Kidney epithelial cell (primary cell): ENCODE measurements around the gene CLIC1. TPM values are rescaled to one million over a fixed set of nuclear protein-coding genes. Genes with fewer than 3 reads are reported as not detected.

Source experiments
- DNase-seq: peaks from one replicate; pipeline ENCODE4 v3.0.0-alpha.2; 2010; ENCODE audit warnings: low read depth
- H3K27me3 ChIP-seq: 2 replicates; pipeline ENCODE4 v1.6.0; 2011; ENCODE audit warnings: low read length; ENCODE audit not compliant: control insufficient read depth, insufficient read depth
- H3K36me3 ChIP-seq: 2 replicates; pipeline ENCODE4 v1.5.1; 2011; ENCODE audit warnings: low read length; ENCODE audit not compliant: control insufficient read depth, insufficient read depth
- H3K4me3 ChIP-seq: 2 replicates; pipeline ENCODE4 v1.5.1; 2011; ENCODE audit warnings: low read depth, mild to moderate bottlenecking, control low read depth, low read length
- total RNA-seq: library from RNA; depleted of rRNA; stranded (reverse); fragments of >200 nt; gene quantifications from 2 replicates; pipeline ENCODE4 v1.2.3, GENCODE V29; 2015
- TF ChIP-seq, protein P1 (sequence below): IDR thresholded peaks from 2 replicates; pipeline ENCODE4 v1.5.1; 2011; ENCODE audit warnings: mild to moderate bottlenecking, moderate library complexity, low read length, control low read depth, inconsistent platforms; ENCODE audit not compliant: insufficient read depth, poor library complexity, severe bottlenecking

The CLIC1 gene
- total RNA-seq, 1 donor from 2014 or later = 494 TPM

DNA sequence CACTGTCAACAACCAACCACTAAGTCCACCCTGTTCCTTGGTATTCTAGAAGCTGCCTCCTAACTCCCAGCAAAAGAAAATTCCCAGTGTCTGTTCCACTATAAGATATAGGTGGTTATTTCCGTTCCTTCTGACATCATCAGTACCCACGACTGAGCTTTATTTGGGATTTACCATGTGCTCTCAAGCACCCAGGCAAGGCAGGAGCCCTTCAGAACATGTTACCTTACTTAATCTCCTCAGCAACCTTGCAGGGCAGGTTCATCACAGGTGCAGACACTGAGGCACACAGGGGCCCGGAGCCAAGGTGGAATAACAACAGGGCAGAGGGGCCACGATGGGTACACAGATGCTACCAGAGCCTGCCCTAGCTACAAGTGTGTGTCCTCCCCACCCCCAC, 44.0 kb downstream of the CLIC1 start:
- no peaks in the 10 kb centered on the region for H3K36me3 ChIP-seq
- no peak for DNase-seq
- TF ChIP-seq, protein P1, sequence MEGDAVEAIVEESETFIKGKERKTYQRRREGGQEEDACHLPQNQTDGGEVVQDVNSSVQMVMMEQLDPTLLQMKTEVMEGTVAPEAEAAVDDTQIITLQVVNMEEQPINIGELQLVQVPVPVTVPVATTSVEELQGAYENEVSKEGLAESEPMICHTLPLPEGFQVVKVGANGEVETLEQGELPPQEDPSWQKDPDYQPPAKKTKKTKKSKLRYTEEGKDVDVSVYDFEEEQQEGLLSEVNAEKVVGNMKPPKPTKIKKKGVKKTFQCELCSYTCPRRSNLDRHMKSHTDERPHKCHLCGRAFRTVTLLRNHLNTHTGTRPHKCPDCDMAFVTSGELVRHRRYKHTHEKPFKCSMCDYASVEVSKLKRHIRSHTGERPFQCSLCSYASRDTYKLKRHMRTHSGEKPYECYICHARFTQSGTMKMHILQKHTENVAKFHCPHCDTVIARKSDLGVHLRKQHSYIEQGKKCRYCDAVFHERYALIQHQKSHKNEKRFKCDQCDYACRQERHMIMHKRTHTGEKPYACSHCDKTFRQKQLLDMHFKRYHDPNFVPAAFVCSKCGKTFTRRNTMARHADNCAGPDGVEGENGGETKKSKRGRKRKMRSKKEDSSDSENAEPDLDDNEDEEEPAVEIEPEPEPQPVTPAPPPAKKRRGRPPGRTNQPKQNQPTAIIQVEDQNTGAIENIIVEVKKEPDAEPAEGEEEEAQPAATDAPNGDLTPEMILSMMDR = no peak

DNA sequence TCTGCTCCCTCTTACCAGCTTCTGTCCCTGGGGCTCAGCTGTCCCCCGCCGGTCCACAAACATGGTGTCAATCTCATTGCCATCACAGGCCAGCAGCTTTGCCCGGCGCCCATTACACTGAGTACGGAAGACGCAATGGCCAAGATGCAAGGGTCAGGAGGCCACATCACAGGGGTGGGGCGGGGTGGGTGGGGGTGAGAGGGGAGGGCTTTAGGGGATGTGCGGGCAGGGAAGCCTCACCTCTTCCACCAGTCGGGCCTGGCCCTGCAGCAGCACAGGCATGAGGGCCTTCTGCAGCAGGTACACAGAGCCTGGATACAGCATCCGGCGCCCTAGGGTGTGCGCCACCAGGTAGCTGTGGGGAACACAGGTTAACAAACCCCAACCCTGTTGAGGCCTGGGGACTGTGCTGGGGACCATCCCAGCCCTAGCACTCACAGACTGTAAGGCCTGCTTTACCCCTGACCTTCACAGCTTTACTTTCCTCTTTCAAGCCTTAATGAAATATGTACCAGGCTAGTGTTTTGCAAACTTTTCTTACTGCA, 44.7 kb downstream of the CLIC1 start:
- Histone ChIP-seq H3K36me3 (no peaks in the 10 kb centered on the region), H3K4me3 (no peak overlapping the region)
- TF ChIP-seq, protein P1 = no peak

More for the DNA sequence above, 44.0 kb downstream of the CLIC1 start:
- H3K27me3 ChIP-seq = no peaks in the 10 kb centered on the region
- H3K4me3 ChIP-seq = no peak overlapping the region

DNA sequence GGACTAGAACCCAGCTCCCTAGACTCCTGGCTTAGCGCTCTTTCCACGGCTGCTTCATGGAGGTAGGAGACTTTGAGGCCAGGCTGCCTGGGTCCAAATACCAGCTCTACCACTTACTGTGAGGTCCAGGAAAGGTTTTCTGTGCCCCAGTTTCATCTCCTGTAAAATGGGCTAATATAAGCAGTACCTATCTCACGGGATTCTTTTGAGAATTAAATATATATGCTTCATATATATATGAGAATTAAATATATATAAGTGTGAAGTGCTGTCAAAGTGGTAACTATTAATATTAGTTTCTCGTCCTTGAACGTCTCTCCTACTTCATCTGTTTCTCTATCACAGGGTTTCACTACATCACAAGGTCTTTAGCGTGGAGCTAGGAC, 45.3 kb downstream of the CLIC1 start:
- no peaks in the 10 kb centered on the region for H3K36me3 ChIP-seq
- H3K4me3 ChIP-seq = no peak overlapping the region
- no peak for DNase-seq
- no peaks in the 10 kb centered on the region for H3K27me3 ChIP-seq
- TF ChIP-seq, protein P1 = no peak

More for the DNA sequence above, 44.7 kb downstream of the CLIC1 start:
- H3K27me3 ChIP-seq = no peaks in the 10 kb centered on the region
- DNase-seq = no peak

DNA sequence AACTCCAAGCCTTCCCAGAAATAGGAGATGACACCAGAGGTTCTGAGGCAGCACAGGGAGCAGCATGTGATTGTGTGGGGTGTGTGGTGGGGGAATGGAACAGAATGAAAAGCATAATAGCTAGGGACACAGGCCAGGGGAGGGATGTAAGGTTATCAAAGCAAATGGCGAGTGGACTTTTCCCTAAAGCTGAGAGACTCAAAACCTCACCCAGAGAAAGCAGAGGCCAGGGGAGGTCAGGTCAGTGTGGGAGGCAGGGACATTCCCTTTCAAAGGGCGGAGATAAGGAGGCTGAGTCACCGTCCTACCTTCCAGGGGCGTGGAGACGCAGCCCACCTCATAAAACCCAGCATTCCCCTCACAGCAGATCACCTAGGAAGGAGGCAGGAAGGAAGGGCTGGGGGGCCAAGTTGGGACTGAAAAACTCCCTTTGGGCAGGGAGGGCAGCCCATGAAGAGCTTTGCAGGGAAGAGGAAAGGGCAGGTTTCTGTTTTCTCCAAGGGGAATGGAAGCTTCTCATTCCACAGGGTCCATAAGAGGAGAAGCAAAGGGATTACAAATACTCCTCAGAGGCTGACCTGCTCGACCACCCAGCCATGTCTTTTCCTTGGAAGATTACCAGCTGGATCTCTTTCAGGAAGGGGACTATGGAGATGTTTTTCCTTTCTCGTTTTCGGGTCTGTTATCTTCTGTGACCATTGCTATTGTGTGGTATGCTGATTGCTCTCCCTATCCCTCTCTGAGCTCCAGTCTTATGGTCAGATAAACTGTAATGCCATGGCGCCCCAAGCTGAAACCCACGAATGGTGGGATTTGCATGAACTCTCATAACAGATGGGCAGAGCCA, 45.9 kb downstream of the CLIC1 start:
- DNase-seq = no peak
- no peaks in the 10 kb centered on the region for H3K36me3 ChIP-seq

DNA sequence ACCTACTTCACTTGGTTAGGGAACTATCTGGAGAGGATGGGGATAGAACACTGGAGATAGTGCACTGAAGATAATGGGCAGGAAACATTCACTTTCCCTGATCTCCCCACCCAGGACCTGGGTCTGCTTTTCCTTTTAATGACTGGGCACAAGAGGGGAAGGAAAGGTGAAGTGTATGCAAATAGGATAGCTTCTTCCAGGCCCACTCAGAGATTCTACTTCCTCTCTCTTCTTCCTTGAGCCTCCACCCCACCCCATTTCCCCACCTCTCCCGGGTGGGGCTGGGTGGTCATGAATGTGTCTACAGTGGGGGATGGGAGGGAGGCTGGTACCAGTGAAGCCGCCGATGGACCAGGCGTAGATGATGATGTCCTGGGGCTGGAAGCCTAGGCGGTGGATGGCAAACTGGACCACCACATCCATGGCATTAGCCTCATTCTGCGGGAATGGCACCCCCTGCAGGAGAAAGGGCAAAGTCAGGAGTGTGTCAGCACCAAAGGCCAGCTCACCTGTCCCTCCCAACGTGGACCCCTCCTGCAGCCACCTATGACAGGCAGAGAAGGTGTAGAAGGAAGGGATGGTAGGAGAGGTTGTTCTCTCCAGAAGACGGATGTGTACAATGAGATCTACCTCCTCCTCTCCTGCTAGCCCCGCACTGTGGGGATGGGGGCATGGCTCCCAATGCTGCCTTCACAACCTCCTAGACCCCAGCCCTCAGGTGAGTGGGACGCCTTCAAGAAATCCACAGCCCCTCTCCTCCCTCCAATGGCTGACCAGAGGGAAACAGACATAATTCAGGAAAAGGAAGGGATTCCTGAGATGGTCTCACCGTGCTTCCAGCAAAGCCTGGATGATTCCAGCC, 46.9 kb downstream of the CLIC1 start:
- TF ChIP-seq, protein P1 = peak; percentile 46
- H3K4me3 ChIP-seq = no peak overlapping the region
- H3K27me3 ChIP-seq = no peaks in the 10 kb centered on the region
- no peak for DNase-seq
- no peaks in the 10 kb centered on the region for H3K36me3 ChIP-seq

More for the DNA sequence above, 45.9 kb downstream of the CLIC1 start:
- Histone ChIP-seq H3K27me3 (no peaks in the 10 kb centered on the region), H3K4me3 (no peak overlapping the region)
- TF ChIP-seq, protein P1 = no peak
